Measurements from ENCODE around the gene ZCCHC17.

ZCCHC17 gene

GRCh38 chr1:31394584-31395193, 97.9 kb downstream of the ZCCHC17 start:
- Histone ChIP-seq H3K27ac (ENCODE audit: low read length) (no peak overlapping the region), H3K4me1 (ENCODE audit: low read length) (no peaks in the 10 kb centered on the region; the same call in 1 of the 2 replicates), H3K4me3 (ENCODE audit: low read length) (peak overlapping the region; percentile 85), H3K4me2 (ENCODE audit: low read length) (peak overlapping the region; percentile 89), H3K9ac (ENCODE audit: low read length) (peak overlapping the region; percentile 57), H3K27me3 (ENCODE audit: low read depth, low read length) (no peaks in the 10 kb centered on the region), H3K36me3 (replicated peaks; ENCODE audit: low read depth, low read length) (no peaks in the 10 kb centered on the region), H3K79me2 (ENCODE audit: low read length) (no peaks in the 10 kb centered on the region), H2AFZ (ENCODE audit: low read depth, low read length) (peak overlapping the region; percentile 81), H4K20me1 (ENCODE audit: insufficient read depth, low read length) (no peaks in the 10 kb centered on the region), H3K9me3 (ENCODE audit: insufficient read depth, low read length) (no peaks in the 10 kb centered on the region)
- TF ChIP-seq EZH2phosphoT487 (IDR thresholded peaks at IDR 0.05; ENCODE audit: low read depth) = no peak
- TF ChIP-seq, protein P1, sequence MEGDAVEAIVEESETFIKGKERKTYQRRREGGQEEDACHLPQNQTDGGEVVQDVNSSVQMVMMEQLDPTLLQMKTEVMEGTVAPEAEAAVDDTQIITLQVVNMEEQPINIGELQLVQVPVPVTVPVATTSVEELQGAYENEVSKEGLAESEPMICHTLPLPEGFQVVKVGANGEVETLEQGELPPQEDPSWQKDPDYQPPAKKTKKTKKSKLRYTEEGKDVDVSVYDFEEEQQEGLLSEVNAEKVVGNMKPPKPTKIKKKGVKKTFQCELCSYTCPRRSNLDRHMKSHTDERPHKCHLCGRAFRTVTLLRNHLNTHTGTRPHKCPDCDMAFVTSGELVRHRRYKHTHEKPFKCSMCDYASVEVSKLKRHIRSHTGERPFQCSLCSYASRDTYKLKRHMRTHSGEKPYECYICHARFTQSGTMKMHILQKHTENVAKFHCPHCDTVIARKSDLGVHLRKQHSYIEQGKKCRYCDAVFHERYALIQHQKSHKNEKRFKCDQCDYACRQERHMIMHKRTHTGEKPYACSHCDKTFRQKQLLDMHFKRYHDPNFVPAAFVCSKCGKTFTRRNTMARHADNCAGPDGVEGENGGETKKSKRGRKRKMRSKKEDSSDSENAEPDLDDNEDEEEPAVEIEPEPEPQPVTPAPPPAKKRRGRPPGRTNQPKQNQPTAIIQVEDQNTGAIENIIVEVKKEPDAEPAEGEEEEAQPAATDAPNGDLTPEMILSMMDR (IDR thresholded peaks at IDR 0.05; ENCODE audit: low read depth, low read length) = peak; percentile 72

GRCh38 chr1:31396633-31397351, 100.0 kb downstream of the ZCCHC17 start:
- no peak overlapping the region for H3K4me2 ChIP-seq (ENCODE audit: low read length)

GRCh38 chr1:31397360-31398095, 100.7 kb downstream of the ZCCHC17 start:
- H3K79me2 ChIP-seq (ENCODE audit: low read length) = no peaks in the 10 kb centered on the region
- no peaks in the 10 kb centered on the region for H3K27me3 ChIP-seq (ENCODE audit: low read depth, low read length)
- H4K20me1 ChIP-seq (ENCODE audit: insufficient read depth, low read length) = no peaks in the 10 kb centered on the region
- peaks cover 6% of the 10 kb centered on the region for H3K4me1 ChIP-seq (ENCODE audit: low read length)
- H3K36me3 ChIP-seq (replicated peaks; ENCODE audit: low read depth, low read length) = no peaks in the 10 kb centered on the region
- H3K4me2 ChIP-seq (ENCODE audit: low read length) = no peak overlapping the region
- no peak overlapping the region for H3K4me3 ChIP-seq (ENCODE audit: low read length)
- no peaks in the 10 kb centered on the region for H3K9me3 ChIP-seq (ENCODE audit: insufficient read depth, low read length)
- no peak overlapping the region for H3K9ac ChIP-seq (ENCODE audit: low read length)
- no peak overlapping the region for H2AFZ ChIP-seq (ENCODE audit: low read depth, low read length)
- H3K27ac ChIP-seq (ENCODE audit: low read length) = no peak overlapping the region
- no peak for TF ChIP-seq EZH2phosphoT487 (IDR thresholded peaks at IDR 0.05; ENCODE audit: low read depth)

More at GRCh38 chr1:31396633-31397351, 100.0 kb downstream of the ZCCHC17 start:
- Histone ChIP-seq H3K4me3 (ENCODE audit: low read length) (no peak overlapping the region), H3K27ac (ENCODE audit: low read length) (no peak overlapping the region), H3K27me3 (ENCODE audit: low read depth, low read length) (no peaks in the 10 kb centered on the region), H3K9me3 (ENCODE audit: insufficient read depth, low read length) (no peaks in the 10 kb centered on the region), H3K9ac (ENCODE audit: low read length) (no peak overlapping the region), H4K20me1 (ENCODE audit: insufficient read depth, low read length) (no peaks in the 10 kb centered on the region), H2AFZ (ENCODE audit: low read depth, low read length) (no peak overlapping the region), H3K79me2 (ENCODE audit: low read length) (no peaks in the 10 kb centered on the region), H3K4me1 (ENCODE audit: low read length) (peaks cover 6% of the 10 kb centered on the region), H3K36me3 (replicated peaks; ENCODE audit: low read depth, low read length) (no peaks in the 10 kb centered on the region)
- TF ChIP-seq EZH2phosphoT487 (IDR thresholded peaks at IDR 0.05; ENCODE audit: low read depth) = no peak
- TF ChIP-seq, protein P1 (IDR thresholded peaks at IDR 0.05; ENCODE audit: low read depth, low read length) = peak; percentile 63

DNA sequence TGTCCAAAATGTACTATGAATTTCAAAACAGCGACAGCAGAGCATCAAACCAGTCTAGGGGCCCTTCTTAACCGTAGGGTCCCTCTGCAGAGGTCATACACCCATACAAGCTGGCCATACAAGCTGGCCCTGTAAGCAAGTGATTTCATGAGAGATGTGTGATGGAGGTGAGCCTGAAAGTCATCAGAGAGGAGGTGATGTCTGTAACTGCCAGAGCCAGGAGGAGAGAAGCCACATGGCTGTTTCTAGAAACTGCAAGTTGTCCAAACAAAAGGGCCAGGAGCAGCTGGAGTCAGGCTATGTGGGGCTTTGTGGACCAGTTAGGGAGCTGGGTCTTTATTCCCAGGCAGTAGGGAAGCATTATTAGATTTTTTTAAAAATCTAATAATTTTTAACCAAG, 101.4 kb downstream of the ZCCHC17 start:
- Histone ChIP-seq H3K9ac (ENCODE audit: low read length) (no peak overlapping the region), H3K79me2 (ENCODE audit: low read length) (no peaks in the 10 kb centered on the region), H3K4me1 (ENCODE audit: low read length) (peaks cover 6% of the 10 kb centered on the region), H3K4me2 (ENCODE audit: low read length) (no peak overlapping the region), H3K4me3 (ENCODE audit: low read length) (no peak overlapping the region), H3K27ac (ENCODE audit: low read length) (no peak overlapping the region), H4K20me1 (ENCODE audit: insufficient read depth, low read length) (no peaks in the 10 kb centered on the region), H2AFZ (ENCODE audit: low read depth, low read length) (no peak overlapping the region), H3K36me3 (replicated peaks; ENCODE audit: low read depth, low read length) (no peaks in the 10 kb centered on the region), H3K9me3 (ENCODE audit: insufficient read depth, low read length) (no peaks in the 10 kb centered on the region), H3K27me3 (ENCODE audit: low read depth, low read length) (no peaks in the 10 kb centered on the region)
- TF ChIP-seq EZH2phosphoT487 (IDR thresholded peaks at IDR 0.05; ENCODE audit: low read depth) = no peak
- TF ChIP-seq, protein P1 (IDR thresholded peaks at IDR 0.05; ENCODE audit: low read depth, low read length) = no peak
